DOHH2 (cell line): ENCODE data around the gene RPAP2.

Source experiments
- H3F3A ChIP-seq: fragments of 200-600 bp; sonication (generic), shearing (Covaris generic); 2 replicates; pipeline ENCODE4 v1.6.0; 2016; ENCODE audit warnings: antibody characterized with exemption, mild to moderate bottlenecking; ENCODE audit not compliant: control insufficient read depth, insufficient read depth
- H3K27ac ChIP-seq: fragments of 200-600 bp; sonication (generic); 2 replicates; pipeline ENCODE4 v1.5.1; 2014; ENCODE audit warnings: low read depth, mild to moderate bottlenecking, low read length, moderate library complexity
- H3K27me3 ChIP-seq: fragments of 200-600 bp; sonication (generic); 2 replicates; pipeline ENCODE4 v1.6.1; 2014; ENCODE audit warnings: mild to moderate bottlenecking, low read length, mixed read lengths; ENCODE audit not compliant: control insufficient read depth
- H3K36me3 ChIP-seq: fragments of 200-600 bp; sonication (generic); 2 replicates; pipeline ENCODE4 v1.6.1; 2014; ENCODE audit warnings: mild to moderate bottlenecking, low read length, moderate library complexity, mixed read lengths; ENCODE audit not compliant: control insufficient read depth
- H3K4me1 ChIP-seq: fragments of 200-600 bp; sonication (generic); 2 replicates; pipeline ENCODE4 v1.6.1; 2014; ENCODE audit warnings: mild to moderate bottlenecking, low read length, mixed read lengths; ENCODE audit not compliant: control insufficient read depth
- H3K4me2 ChIP-seq: fragments of 200-600 bp; sonication (generic); 2 replicates; pipeline ENCODE4 v1.6.0; 2014; ENCODE audit warnings: mild to moderate bottlenecking, low read length, moderate library complexity
- H3K4me3 ChIP-seq: fragments of 200-600 bp; sonication (generic); 2 replicates; pipeline ENCODE4 v1.5.1; 2014; ENCODE audit warnings: mild to moderate bottlenecking, low read length, mixed read lengths
- H3K79me2 ChIP-seq: fragments of 200-600 bp; sonication (generic); 2 replicates; pipeline ENCODE4 v1.6.1; 2014; ENCODE audit warnings: mild to moderate bottlenecking, low read length, mixed read lengths; ENCODE audit not compliant: control insufficient read depth
- H3K9me2 ChIP-seq: fragments of 200-600 bp; sonication (generic); replicated peaks from 2 replicates; pipeline ENCODE4 v1.6.1; 2014; ENCODE audit warnings: mild to moderate bottlenecking, low read length, mixed read lengths; ENCODE audit not compliant: control insufficient read depth
- H3K9me3 ChIP-seq: fragments of 200-600 bp; sonication (generic); 2 replicates; pipeline ENCODE4 v1.6.1; 2014; ENCODE audit warnings: antibody characterized with exemption, low read length, mixed read lengths; ENCODE audit not compliant: control insufficient read depth, insufficient read depth
- H4K20me1 ChIP-seq: fragments of 200-600 bp; sonication (generic); 2 replicates; pipeline ENCODE4 v1.6.0; 2014; ENCODE audit warnings: low read depth, mild to moderate bottlenecking, antibody characterized with exemption, low read length, moderate library complexity; ENCODE audit not compliant: control insufficient read depth, insufficient read depth
- EZH2phosphoT487 ChIP-seq: fragments of 200-600 bp; sonication (generic); IDR thresholded peaks from 2 replicates; pipeline ENCODE4 v1.6.1; 2017; ENCODE audit warnings: borderline replicate concordance, mild to moderate bottlenecking, antibody characterized with exemption, low read length, moderate library complexity, mixed read lengths
- TF ChIP-seq, protein P1 (sequence below): fragments of 200-600 bp; sonication (generic); IDR thresholded peaks from one replicate; pipeline ENCODE4 v1.5.1; 2014; ENCODE audit warnings: antibody characterized with exemption, mild to moderate bottlenecking, low read depth, low read length; ENCODE audit not compliant: poor library complexity, severe bottlenecking

Gene RPAP2

DNA sequence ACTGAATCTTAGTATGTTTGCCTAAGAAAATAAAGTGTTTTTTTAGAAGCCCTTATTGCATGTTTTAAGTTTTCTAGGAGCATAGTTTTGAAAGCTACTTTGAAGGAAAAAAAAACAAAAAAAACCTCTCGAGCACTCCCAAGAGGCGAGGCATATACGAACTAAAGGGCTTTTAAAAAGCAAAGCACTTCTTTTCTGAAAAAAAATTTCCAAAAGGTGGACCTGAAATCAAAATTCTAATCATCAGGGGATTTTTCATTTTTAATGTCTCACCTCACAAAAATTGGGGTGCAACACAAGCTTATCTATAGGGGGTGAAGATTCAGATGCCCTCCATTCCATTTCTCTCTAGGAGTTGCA, 666 bp upstream of the RPAP2 start:
- Histone ChIP-seq H3F3A (0 out of 2 replicates have a peak, but pooled peaks cover 3% of the 10 kb centered on the region), H3K79me2 (peaks cover 44% of the 10 kb centered on the region), H3K9me3 (no peaks in the 10 kb centered on the region), H3K36me3 (peaks cover 48% of the 10 kb centered on the region), H3K4me3 (peak overlapping the region; percentile 86), H3K9me2 (no peaks in the 10 kb centered on the region), H3K4me1 (peaks cover 19% of the 10 kb centered on the region), H3K27me3 (no peaks in the 10 kb centered on the region), H3K27ac (peak overlapping the region; percentile 72), H3K4me2 (peak overlapping the region; percentile 80), H4K20me1 (peaks cover 2% of the 10 kb centered on the region; the same call in 1 of the 2 replicates)
- TF ChIP-seq, protein P1, sequence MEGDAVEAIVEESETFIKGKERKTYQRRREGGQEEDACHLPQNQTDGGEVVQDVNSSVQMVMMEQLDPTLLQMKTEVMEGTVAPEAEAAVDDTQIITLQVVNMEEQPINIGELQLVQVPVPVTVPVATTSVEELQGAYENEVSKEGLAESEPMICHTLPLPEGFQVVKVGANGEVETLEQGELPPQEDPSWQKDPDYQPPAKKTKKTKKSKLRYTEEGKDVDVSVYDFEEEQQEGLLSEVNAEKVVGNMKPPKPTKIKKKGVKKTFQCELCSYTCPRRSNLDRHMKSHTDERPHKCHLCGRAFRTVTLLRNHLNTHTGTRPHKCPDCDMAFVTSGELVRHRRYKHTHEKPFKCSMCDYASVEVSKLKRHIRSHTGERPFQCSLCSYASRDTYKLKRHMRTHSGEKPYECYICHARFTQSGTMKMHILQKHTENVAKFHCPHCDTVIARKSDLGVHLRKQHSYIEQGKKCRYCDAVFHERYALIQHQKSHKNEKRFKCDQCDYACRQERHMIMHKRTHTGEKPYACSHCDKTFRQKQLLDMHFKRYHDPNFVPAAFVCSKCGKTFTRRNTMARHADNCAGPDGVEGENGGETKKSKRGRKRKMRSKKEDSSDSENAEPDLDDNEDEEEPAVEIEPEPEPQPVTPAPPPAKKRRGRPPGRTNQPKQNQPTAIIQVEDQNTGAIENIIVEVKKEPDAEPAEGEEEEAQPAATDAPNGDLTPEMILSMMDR, result peak; percentile 43
- TF ChIP-seq EZH2phosphoT487, result no peak

DNA sequence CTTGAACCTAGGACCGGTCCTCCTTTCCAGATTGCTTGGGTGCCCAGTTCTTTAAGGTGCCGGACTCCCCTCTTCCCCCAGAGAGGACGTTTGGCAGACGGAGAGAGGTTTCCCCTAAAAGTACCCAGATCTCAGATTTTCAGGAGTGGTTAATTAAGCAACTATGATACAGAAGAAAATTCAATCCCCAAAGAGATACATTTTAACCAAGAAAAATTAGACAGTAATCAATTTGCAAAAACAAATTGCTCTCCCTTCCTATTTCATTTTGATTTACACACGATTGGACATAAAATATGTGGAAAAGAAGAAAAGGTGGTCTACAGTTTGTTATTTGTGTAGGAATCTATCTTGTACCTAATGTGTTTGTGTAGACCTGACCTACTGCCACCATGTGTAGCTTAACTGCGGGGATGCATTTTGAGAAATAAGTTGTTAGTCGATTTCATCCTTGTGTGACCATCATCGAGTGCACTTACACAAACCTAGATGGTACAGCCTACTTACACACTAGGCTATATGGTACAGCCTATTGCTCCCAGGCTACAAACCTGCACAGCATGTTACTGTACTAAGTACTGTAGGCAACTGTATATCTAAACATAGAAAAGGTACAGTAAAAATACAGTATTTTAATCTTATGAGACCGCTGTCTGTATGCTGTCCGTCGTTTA, 755 bp downstream of the RPAP2 start:
- Histone ChIP-seq H3K27me3 (no peaks in the 10 kb centered on the region), H3F3A (0 out of 2 replicates have a peak, but pooled peaks cover 3% of the 10 kb centered on the region), H3K27ac (peak overlapping the region; percentile 15; the same call in 1 of the 2 replicates), H3K9me2 (no peaks in the 10 kb centered on the region), H3K4me2 (peak overlapping the region; percentile 80), H3K4me3 (peak overlapping the region; percentile 86), H3K79me2 (peaks cover 44% of the 10 kb centered on the region), H3K4me1 (peaks cover 19% of the 10 kb centered on the region), H4K20me1 (peaks cover 2% of the 10 kb centered on the region; the same call in 1 of the 2 replicates), H3K9me3 (no peaks in the 10 kb centered on the region), H3K36me3 (peaks cover 53% of the 10 kb centered on the region)
- TF ChIP-seq, protein P1, result no peak
- TF ChIP-seq EZH2phosphoT487, result no peak

GRCh38 chr1:92301021-92301420, 2.2 kb downstream of the RPAP2 start:
- no peak overlapping the region for H3K4me3 ChIP-seq
- no peak overlapping the region for H3K27ac ChIP-seq
- H3K4me1 ChIP-seq, result peaks cover 19% of the 10 kb centered on the region
- no peak overlapping the region for H3K4me2 ChIP-seq
- no peaks in the 10 kb centered on the region for H3K9me3 ChIP-seq
- TF ChIP-seq, protein P1, result no peak
- TF ChIP-seq EZH2phosphoT487, result no peak
- peaks cover 44% of the 10 kb centered on the region for H3K79me2 ChIP-seq
- no peaks in the 10 kb centered on the region for H3K9me2 ChIP-seq
- peaks cover 2% of the 10 kb centered on the region; the same call in 1 of the 2 replicates for H4K20me1 ChIP-seq
- peaks cover 51% of the 10 kb centered on the region for H3K36me3 ChIP-seq
- no peaks in the 10 kb centered on the region for H3K27me3 ChIP-seq
- 0 out of 2 replicates have a peak, but pooled peaks cover 3% of the 10 kb centered on the region for H3F3A ChIP-seq
